HG03439 (cell line): ENCODE data around the gene WT1.
A peak's percentile ranks its signal among the peaks of the same experiment; 100 is the strongest.
"Not testable (repeated sequence)": the region's sequence is repeated elsewhere in the genome, so short reads cannot be mapped to it uniquely, and the experiment has no call there.

Source experiments
- ATAC-seq: cut with Tn5 transposase; IDR thresholded peaks from one replicate; pipeline ENCODE4 v1.9.1; 2021; ENCODE audit warnings: mild to moderate bottlenecking, moderate library complexity; ENCODE audit not compliant: unreplicated experiment

Gene WT1

DNA sequence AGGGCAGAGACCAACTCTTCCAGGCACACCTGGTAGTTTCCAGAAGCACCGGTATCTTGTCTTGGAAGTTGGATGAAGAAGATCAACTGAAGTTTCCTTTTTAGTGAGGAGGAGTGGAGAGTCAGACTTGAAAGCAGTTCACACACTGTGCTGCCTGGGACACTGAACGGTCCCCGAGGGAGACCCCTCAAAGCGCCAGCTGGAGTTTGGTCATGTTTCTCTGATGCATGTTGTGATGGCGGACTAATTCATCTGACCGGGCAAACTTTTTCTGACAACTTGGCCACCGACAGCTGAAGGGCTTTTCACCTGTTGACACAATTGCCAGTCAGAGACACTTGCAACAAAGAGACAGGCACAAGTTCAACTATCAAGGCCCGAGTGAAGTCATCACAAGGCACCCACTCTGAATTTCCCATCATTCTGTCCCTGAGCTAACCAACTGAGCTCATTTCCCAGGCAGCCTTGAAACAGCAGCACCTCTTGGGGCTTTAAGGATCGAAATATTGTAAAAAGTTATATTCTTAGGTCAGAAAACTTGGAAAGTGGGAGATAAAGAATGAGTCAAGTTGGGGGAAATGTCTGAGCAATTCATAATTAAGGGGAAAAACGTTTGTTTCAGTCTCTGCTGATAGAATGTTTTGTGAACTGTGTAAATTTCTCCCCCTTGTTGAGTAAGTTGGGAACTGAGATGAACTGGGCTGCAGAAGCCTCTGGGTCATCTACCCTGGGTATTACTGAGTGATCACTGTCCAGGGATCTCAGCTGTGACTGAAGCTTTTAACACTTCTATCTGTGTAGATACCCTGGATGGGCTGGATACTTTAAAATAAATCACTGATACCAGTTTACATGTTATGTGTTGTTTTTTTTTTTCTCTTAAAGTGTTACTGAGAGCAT is 46.2 kb downstream of the WT1 start:
- ATAC-seq, result no peak

DNA sequence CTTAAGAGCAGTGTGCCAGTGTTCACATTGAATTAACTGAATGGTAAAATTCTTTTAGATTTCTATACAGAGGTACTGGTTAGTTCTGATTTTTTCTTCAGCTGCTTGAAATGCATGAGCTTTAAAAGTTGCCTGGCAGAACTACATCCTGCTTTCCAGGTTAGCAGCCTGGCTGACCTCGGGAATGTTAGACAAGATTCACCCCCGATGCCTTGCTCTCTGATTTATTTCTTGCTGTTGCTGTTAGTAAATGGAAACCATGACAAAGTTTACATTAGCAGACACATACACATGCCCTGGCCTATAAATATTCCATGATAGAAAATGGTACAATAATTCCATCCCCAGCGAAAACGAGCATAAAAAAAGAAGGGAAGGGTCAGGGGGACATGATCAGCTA is 47.0 kb downstream of the WT1 start:
- no peak for ATAC-seq

- no peak for ATAC-seq
These were observed 47.9 kb downstream of the WT1 start for GRCh38 chr11:32387411-32387810.

- no peak for ATAC-seq
These were observed 48.5 kb downstream of the WT1 start for GRCh38 chr11:32386770-32387377.

- no peak for ATAC-seq
These were observed 49.3 kb downstream of the WT1 start for GRCh38 chr11:32385998-32386397.

GRCh38 chr11:32382339-32383049 is 52.8 kb downstream of the WT1 start:
- no peak for ATAC-seq

DNA sequence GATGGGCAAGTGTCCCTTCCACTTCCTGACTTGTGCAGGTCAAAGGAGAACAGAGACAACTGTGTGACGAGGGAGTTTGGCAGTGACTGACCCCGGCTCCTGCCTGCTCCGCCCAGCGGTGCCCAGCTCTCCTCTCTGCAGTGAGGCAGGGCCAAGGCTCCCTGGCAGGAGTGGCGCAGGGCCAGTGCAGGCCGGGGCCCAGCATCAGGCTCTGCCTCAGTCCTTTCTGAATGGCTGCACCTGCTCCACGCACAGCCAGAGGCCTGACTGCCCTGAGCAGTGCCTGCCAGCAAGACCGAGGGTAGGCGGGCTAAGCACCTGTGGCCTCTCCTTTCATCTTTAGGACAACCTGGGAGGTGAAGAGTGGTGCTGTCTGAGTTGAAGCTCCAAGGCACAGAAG is 54.2 kb downstream of the WT1 start:
- ATAC-seq, result no peak

GRCh38 chr11:32379719-32380118 is 55.6 kb downstream of the WT1 start:
- ATAC-seq, result no peak

GRCh38 chr11:32375826-32376225 is 59.5 kb downstream of the WT1 start:
- no peak for ATAC-seq

GRCh38 chr11:32374261-32374711 is 61.1 kb downstream of the WT1 start:
- ATAC-seq, result peak; percentile 66

GRCh38 chr11:32369987-32370386 is 65.4 kb downstream of the WT1 start:
- ATAC-seq, result not testable (repeated sequence)

- no peak for ATAC-seq
These were observed 68.7 kb downstream of the WT1 start for GRCh38 chr11:32366666-32367065.

DNA sequence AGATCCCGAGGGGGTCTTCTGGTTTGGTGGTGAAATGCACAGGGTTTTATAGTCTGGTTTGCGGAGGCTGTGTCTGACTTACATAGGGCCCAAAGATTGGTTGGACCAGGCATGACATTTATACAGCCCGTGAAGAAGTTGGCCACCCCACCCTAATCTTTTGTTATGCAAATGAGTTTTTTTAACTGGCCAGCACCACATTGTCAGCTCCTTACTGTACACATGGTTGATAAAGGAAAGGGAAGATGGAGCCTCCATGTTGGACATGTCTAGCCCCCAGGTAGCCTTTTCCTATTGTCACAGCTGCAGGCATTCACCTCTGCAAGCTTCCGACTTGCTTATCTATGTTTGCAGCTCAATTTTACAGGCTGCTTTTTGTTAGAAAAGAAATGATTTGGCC is 70.1 kb downstream of the WT1 start:
- no peak for ATAC-seq

DNA sequence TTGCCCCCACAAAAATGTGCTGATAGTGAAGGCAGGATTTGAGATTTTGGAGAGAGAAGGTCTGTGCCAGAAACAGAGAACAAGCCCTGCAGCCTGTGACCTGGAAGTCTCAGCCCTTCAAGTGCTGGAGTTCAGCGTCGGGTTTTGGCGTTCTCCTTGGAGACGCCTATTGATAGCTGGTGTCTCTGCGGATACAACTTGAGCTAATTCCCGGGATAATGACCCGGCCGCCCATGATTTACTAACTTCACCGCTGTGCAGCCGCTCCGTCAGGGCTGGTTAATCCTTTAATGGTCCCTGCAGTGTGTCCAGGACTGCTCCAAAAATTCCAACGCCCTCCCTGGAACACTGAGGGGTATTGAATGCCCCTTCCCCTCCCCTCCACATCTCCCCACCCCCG is 76.6 kb downstream of the WT1 start:
- ATAC-seq, result no peak

- ATAC-seq, result no peak
These were observed 81.5 kb downstream of the WT1 start for GRCh38 chr11:32353884-32354283.

- ATAC-seq, result no peak
These were observed 86.8 kb downstream of the WT1 start for GRCh38 chr11:32348502-32348901.

DNA sequence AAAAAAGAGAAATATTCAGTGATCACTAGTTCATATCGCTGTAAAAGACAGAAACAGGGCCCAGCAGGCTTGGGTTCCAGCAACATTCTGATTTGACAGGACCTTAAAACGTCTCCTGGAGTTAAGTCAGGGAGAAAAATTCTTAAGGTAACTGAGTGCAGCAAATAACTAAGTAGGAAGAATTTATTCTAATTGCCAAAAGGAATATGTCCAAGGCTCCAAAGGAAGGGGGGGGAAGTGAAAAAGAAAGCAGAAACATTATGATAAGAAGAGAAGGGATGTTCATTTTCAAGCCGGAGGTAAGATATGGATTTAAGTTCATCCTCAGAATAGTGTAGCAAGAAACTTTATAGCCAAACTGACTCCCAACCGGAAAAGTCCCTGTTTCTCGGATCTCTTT is 90.4 kb downstream of the WT1 start:
- no peak for ATAC-seq

GRCh38 chr11:32343325-32344008 is 91.9 kb downstream of the WT1 start:
- ATAC-seq, result no peak

GRCh38 chr11:32341620-32342613 is 93.4 kb downstream of the WT1 start:
- no peak for ATAC-seq

GRCh38 chr11:32340181-32340580 is 95.2 kb downstream of the WT1 start:
- no peak for ATAC-seq
